ENCODE results near the gene FAM107B.
"Not testable (repeated sequence)": the region's sequence is repeated elsewhere in the genome, so short reads cannot be mapped to it uniquely, and the experiment has no call there.

Gene FAM107B

DNA sequence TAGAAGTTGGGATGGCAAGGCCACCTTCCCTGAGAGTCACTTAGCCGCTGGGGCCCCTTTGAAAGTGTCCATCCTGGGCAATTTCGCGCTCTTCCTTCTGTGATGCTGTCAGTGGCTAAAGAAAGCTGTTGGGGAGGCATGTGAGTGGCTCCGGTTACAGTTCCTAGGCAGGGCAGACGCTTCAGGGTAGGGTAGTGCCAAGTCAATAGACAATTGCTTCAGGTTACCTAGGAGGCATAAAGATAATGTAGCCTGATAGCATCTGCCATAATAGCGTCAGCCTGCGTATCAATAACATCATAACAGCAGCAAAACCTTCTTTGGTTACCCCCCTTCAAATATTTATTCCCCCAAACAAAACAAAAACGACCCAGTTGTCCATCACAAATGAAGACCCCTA is at the start of gene FAM107B:
Gene FAM107B, minus strand, starts transcription at position 101 of the 400 bp plus-strand sequence. CDS start 234 bp downstream, outside the sequence.
- DNase-seq (ENCODE audit: low spot score), result no peak

DNA sequence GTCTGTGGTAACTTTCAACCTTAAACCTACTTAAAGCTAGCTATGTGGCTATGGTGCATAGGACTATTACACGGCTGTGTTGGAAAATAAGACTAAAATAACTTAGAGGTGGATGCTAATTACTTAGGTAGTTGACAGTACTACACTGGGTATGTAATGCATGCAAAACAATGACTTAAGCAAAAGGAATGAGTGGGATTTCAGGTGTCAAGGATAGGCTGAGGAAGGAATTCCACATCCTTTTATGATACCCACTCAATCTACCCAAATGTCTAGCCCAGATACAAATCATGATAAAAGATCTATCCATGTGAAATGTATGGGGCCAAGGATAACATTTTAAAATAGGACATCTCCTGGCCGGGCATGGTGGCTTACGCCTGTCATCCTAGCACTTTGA is 49.3 kb upstream of the FAM107B start:
- no peak for DNase-seq (ENCODE audit: low spot score)

DNA sequence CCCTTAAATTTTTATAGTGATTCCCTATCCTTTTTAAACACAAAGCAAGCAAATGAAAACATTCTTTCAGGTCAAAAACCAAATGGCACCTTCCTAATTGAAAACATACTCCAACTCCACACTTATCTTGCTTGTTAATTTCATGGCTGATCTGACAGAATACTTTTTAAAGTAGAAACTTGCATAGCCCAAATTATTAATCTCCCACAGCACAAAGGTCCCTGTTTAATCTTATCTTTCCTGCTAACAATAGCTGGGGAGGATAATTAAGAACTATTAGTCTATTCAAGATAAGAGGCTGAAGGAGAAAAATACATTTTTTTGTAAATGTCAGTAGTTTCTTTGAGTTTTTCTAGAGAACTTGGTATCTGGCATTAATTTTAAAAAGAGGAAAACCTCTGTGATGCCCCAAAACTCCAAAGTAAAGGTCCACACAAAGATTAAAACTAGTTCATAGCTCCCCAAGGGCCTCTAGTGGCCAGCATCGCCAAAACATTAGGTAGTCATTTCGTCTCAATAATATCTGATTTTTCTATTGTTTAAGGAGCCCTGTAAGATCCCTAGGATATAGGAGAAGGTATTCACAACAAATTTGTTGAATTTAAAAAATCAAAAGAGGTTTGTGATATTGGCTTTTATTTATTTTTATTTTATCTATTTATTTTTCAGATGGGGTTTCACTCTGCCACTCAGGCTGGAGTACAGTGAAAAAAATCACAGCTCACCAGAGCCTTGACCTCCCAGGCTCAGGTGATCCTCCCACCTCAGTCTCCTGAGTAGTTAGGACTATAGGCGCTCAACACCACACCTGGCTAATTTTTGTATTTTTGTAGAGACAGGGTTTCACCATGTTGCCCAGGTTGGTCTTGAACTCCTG is 48.4 kb upstream of the FAM107B start:
- no peak for DNase-seq (ENCODE audit: low spot score)

DNA sequence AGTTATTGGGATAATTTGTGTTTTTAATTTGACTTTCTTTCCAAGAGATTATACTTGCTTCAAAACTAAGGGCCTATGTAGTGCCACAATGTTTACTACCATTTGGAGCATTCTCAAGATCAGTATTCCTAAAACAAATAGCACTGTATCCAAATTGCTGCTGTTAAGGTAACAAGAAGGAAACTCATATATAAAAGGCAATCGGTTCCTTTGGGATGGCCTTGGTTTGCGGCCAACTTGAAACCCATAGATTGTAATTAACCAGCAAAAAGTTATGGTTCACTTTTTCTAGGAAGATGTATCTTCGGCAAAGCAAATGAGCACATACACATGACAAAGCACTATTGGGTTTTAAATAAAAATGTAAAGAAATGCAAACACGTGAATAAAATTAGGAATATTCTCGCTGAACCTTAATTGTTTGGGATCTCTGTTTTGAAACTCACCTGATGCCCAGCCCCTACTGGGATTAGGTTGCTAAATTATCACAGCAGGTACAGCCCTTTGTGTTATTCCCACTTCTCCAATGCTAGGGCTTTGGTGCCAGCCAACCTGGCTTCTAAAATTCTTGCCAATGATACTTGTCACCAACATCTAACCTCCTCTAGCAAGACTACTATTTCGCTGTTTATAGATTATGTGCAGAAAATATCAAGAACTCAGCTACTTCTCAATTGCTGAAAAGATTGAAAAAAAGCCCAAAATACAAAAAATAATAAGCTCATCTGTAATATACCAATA is 47.1 kb upstream of the FAM107B start:
- no peak for DNase-seq (ENCODE audit: low spot score)

DNA sequence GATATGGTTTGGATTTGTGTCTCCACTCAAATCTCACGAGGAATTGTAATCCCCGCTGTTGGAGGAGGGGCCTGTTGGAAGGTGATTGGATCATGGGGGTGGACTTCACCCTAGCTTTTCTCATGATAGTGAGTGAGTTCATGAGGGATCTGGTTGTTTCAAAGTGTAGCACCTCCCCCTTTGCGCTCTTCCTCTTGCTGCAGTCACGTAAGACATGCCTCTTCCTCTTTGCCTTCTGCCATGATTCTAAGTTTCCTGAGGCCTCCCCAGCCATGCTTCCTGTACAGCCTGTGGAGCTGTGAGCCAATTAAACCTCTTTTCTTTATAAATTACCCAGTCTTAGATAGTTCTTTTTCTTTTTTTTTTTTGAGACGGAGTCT is 46.1 kb upstream of the FAM107B start:
- no peak for DNase-seq (ENCODE audit: low spot score)

DNA sequence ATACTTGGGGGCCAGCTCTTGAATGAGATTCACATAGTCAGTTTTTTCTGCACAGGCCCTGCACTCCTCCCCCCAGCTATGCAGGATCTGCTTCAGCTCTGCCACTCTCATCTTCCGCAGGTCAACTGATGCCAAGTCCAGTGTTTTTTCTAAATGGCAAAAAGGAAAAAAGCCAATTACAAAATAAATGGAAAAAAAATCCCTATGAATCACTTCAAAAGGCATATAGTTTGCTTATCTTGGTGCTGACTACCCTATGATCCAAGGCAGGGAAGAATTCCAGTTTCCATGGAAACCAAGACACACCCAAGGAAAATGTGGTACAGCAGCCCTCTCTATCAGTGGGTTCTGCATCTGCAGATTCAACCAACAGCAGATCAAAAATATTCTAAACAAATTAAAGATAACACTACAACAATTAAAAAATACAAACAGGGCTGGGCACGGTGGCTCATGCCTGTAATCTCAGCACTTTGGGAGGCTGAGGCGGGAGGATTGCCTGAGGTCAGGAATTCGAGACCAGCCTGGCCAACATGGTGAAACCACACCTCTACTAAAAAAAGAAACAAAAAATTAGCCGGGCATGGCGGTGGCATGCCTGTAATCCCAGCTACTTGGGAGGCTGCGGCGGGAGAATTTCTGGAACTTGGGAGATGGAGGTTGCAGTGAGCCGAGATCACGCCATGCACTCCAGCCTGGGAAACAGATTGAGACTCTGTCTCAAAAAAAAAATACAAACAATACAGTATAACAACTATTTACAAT is 45.5 kb upstream of the FAM107B start:
- DNase-seq (ENCODE audit: low spot score), result no peak

DNA sequence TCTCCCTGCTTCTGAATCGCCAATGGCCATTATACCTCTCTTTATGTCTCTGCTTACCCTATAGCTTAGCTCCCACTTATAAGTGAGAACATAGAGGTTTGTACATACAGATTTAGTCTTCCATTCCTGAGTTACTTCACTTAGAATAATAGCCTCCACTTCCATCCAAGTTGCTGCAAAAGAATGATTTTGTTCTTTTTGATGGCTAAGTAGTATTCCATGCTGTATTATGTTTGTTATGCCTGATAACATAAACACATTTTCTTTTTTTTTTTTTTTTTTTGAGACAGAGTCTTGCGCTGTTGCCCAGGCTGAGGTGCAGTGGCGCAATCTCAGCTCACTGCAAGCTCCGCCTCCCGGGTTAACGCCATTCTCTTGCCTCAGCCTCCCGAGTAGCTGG is 42.0 kb upstream of the FAM107B start:
- DNase-seq (ENCODE audit: low spot score), result not testable (repeated sequence)

DNA sequence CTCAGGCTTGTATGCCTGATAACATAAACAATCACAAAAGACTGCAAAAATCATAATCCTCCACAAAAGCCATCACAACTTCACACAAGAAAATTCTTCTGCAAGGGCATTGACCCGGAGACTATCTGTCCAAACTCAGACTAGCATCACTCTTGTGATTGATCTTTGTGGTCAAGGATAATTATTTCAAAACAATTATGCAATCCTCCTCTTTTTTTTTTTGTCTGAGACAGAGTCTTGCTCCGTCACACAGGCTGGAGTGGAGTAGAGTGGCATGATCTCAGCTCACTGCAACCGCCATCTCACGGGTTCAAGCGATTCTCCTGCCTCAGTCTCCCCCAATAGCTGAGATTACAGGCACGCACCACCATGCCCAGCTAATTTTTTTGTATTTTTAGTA is 41.0 kb upstream of the FAM107B start:
- no peak for DNase-seq (ENCODE audit: low spot score)

DNA sequence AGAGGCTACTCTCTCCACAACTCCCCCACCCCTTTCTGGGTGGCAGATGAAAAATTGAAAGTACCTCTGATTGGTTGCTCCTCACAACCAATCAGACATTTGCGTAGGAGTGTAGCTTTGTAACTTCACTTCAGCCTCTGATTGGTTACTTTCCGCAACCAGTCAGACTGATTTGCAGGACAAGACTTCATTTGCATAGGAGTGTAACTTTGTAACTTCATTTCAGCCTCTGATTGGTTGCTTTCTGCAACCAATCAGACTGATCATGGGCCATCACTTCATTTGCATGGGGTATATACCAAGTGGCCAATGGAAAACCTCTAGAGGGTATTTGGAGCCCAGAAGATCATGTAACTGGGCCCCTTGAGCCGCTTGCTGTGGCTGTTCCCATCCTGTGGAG is 37.6 kb upstream of the FAM107B start:
- DNase-seq (ENCODE audit: low spot score), result no peak

DNA sequence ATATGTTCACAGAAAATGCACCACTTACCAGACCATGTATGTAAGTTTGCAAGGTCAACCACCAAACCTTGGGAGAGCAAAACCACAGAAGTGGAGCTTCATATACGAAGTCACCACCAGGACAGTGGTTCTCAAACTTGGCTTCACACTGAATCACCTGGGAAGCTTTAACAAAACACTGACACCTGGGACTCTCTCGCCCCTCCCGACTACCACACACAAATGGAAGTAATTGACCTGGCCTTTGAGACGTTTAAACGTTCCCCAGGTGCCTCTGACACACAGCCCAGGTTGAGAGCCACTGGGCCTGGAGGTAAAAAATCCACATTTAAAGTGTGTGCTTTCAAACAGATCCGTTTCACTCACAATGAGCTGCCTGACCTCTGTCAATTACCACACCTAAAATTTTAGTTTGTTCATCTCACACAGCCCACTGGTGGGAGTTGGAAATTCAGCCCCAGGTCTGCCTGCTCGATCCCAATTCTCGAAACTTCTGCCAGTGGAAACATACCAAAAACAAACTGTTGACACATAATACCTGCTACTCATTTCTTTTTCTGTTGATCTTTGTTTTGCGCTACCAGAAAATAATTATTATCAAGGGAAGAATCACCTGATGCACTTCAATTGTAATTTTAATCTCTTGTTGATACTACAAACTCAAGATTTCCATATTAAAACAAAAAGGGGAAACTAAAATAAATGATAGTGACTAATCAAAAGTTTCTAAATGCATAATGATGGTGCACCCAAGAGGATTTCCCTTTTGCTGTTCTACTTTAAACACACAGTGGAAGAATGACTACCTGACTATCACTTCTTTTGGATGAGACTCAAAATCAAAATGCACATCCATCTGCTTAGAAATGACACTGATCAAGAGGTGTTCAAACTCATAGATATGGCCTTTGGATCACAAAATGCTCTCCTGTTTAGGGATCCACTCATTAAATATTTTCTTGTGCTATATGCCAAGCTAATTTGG is 36.6 kb upstream of the FAM107B start:
- DNase-seq (ENCODE audit: low spot score), result no peak

DNA sequence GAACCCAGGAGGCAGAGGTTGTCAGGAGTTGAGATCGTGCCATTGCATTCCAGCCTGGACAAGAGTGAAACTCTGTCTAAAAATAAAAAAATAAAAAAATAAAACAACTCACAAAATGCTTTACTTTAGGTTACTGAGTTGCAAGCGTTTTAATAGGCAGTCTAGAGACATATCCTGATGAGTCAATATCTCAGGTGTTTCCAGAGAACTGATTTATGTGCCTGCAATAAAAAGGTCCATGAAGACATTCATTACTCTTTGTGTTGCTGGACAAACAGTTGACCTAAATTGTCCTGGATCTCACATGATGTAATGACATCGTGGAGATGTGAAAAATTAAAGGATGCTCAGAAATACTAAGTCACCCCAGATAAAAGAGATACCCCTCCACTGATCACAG is 31.6 kb upstream of the FAM107B start:
- no peak for DNase-seq (ENCODE audit: low spot score)

DNA sequence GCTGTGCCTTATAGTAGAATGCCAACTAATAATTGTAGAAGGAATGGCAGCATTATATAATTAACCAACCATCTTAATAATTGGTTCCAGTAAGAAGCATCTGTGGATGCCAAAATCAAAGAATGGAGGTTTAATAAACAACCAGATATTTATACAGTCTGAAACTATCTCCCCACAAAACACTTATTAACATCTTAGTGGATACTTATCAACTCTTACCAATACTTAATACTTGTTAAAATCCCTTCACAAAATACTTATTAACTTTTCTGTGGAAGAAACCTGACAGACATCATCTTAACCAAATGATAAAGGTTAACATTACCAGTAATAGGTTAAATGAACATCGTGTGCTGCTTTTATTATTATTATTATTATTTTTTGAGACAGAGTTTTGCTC is 29.1 kb upstream of the FAM107B start:
- no peak for DNase-seq (ENCODE audit: low spot score)

DNA sequence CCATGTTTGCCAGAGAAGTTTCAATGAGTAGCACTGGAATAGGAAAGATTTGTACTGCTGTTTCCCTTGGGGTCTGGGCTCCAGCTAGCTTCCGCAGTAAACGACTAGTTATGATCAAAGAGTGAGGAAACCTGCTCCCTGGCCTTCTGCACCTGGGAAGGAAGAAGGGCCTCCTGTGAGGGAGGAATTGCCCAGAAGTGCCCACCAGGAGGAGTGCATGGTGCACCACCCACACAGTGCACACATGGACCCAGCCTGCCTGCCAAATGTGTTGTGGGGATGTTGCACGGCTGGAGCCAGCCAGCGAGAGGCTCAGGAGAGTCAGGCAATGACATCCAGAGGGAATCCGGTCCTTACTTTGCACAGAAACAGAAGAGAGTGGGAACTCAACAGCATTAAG is 27.0 kb upstream of the FAM107B start:
- DNase-seq (ENCODE audit: low spot score), result no peak

DNA sequence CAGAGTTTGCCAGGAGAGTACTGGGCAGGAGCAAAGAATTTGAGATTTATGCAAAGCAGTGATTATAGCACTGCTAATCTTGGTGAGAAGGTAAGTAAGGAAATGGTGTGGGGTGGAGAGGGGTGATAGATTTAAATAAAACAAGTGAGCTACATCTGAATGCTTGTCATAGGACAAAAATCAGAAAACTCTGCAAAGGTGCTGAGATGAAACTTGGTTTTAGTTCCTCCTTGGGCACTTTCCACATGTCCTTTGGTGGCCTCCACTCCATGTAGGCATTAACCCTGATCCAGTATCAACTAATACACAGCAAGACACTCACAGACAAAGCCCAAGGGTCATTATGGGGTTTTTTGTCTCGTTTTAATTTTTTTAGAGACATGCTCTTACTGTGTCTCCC is 25.7 kb upstream of the FAM107B start:
- no peak for DNase-seq (ENCODE audit: low spot score)

DNA sequence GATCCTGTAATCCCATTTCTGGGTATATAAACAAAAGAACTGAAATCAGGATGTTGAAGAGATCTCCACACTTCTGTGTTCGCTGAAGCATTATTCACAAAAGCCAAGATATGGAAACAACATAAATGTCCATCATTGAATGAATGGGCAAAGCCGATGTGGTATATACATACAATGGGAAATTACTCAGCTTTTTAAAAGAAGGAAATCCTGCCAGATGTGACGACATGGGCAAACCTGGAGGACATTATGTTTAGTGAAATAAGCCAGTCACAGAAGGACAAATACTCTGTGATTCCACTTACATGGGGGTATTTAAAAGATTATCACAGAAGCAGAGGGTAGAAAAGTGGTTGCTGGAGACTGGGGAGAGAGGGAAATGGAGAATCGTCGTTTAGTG is 23.9 kb upstream of the FAM107B start:
- no peak for DNase-seq (ENCODE audit: low spot score)

DNA sequence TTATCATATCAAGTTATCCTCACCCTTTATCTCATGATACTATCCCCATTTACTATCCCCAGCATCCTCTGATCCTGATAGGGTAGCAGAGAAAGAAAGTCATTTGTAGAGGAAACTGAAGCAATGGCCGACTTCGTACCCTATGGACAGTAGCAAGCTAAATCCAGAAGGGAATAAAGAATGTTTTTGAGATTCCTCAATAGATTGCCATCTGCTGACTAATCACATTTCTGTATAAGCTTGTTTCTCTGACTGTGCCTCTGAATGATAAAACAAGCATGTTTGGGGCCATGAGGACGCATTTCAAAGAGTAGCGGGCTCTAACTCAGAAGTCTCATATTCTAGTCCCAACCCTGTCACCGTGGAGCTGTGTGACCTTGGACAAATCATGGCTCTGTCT is 13.2 kb upstream of the FAM107B start:
- DNase-seq (ENCODE audit: low spot score), result no peak

DNA sequence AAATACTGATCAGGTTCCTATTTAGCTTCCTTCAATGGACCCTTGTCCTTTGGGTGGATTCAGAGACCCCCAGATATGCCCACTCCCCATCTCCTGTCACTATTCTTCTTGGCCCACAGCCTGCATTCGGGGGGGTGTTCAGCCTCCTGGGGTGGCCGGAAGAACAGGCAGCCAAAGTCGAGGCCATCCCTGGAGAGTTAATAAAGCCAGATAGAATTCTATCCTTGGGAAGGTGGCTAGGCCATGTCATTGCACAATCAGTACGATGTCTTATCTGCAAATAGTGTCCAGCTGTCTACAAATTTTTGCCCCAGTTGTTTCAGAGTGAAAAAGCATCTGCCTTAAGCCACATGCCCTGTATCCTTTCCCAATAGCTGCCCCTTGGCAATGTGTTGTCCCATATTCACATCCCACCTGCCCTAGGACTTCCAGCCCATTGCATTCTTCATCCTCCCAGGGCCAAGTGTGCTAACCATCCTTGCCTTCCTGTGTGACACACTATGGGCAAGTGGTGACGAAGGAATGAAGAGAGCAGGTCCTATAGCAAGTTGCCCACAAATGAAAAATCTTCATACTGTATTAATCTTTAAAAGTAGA is 9.9 kb upstream of the FAM107B start:
- no peak for DNase-seq (ENCODE audit: low spot score)

DNA sequence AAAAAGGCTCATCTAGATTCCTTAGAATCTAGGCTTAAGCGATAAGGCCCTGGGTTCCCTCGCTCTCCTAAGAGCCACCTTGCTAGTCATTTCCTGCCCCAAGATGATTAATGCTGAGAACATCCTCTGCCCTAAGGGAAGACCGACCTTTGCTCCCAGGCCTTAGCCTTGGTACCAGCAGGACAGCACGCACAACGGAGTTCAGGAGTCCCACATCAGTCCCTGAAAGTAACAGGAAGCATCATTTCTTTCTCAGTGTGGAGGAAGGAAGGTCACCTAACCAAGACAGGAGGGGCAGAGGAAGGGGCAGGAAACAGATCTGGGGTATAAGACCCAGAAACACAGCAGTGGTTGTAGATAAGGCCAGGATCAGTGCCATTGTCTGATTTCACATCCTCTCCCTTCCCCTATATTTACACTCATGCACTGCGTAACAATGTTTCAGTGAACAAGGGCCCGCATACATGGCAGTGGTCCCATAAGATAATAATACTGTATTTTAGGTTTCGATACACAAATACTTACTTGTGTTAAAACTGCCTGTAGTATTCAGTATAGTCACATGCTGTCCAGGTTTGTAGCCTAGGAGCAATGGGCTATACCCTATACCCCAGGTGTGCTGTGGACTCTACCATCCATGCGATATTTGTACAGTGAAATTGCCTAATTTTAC is 8.1 kb upstream of the FAM107B start:
- no peak for DNase-seq (ENCODE audit: low spot score)

DNA sequence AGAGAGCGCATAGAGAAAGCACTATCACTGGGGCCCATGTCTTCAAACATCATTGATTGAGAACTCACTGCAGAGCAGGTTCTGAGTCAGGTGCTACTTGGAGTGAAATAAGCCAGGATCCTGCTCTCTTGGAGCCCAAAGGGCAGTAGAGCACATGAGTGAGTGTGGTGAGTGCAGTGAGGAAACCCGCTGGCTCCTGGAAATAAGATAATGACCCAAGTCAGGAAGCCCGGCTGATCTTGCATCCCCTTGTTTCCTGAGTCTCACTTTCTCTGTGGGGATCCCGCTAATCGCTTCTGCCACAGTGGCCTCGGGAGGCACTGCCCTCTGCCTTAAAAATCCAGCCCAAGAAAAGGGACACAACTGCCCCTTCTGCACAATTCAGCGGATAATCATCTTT is 7.1 kb upstream of the FAM107B start:
- DNase-seq (ENCODE audit: low spot score), result no peak

DNA sequence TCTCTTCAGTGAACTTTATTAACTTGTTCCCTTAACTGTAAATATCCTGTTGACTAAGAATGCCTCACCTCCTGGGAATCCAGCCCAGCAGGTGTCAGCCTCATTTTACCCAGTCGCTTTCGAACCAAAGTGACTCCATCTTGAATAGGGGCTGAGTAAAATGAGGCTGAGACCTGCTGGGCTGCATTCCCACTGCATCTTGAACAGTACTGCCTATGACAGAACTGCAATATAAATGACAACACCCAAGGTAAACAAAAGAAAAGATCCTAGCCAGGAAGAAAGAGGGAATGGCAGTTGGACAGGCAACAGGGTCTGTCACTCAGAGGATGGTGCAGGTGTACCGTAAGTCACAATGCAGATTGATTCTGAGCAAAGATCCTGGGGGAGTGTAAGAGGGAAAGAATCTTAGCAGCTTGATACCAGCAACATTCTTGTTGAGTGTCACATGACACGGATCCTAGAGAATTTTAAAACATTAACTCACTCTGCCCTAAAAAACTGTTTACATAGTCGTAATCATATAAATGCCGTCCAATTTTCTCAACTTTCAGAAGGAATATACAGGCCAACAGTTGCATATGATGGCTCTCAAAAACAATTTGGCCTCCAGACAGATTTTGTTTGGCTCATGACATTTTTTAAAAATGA is 4.4 kb upstream of the FAM107B start:
- no peak for DNase-seq (ENCODE audit: low spot score)
